B cell (primary cell): Measurements from ENCODE around the gene TENM4. TPM values are rescaled to one million over a fixed set of nuclear protein-coding genes. Genes with fewer than 3 reads are reported as not detected.

Experiments
- ATAC-seq: fragments of 200-7000 bp; cut with Tn5 transposase; one replicate; pipeline ENCODE4 v1.10.0; 2021; ENCODE audit warnings: low read depth, mild to moderate bottlenecking, moderate number of reproducible peaks, moderate library complexity
- CTCF ChIA-PET: fragments of 350-600 bp; sonication (Branson Sonifier 250); formaldehyde crosslinking; loops from one replicate; lab custom pipeline; 2021; ENCODE audit warnings: antibody characterized with exemption, inconsistent platforms; lab: Charles Lee
- POLR2A ChIA-PET: fragments of 350-600 bp; sonication (Branson Sonifier 250); formaldehyde crosslinking; loops from one replicate; lab custom pipeline; 2021; ENCODE audit warnings: antibody characterized with exemption; lab: Charles Lee
- DNase-seq: peaks from one replicate; pipeline ENCODE4 v3.0.0; 2013
- H2AFZ ChIP-seq: 2 replicates; pipeline ENCODE4 v1.6.1; 2012; ENCODE audit warnings: mild to moderate bottlenecking, low read depth, low read length; ENCODE audit not compliant: insufficient read depth, poor library complexity, severe bottlenecking
- H3K27ac ChIP-seq, 2 donors: 1 replicate in 1 of 2; 2 replicates in 1 of 2; pipeline ENCODE4 v1.5.1; 2012 to 2013; ENCODE audit warnings: low read length in 2 of 2, mild to moderate bottlenecking in 2 of 2, moderate library complexity in 1 of 2
- H3K27me3 ChIP-seq, 4 experiments: fragments of 200-600 bp in 1 of 4; sonication (generic) in 1 of 4; replicated peaks in 1 of 4; 1 replicate in 2 of 4; 2 replicates in 2 of 4; pipeline versions ENCODE4 v1.6.1 to v1.7.0; 2013 to 2016; ENCODE audit warnings: low read length in 3 of 4, mild to moderate bottlenecking in 2 of 4, mixed read lengths in 1 of 4, moderate library complexity in 1 of 4; ENCODE audit not compliant: insufficient read depth in 4 of 4, control insufficient read depth in 3 of 4; ENCODE audit errors: control extremely low read depth in 1 of 4
- H3K36me3 ChIP-seq, 2 experiments: replicated peaks in 1 of 2; 1 replicate in 1 of 2; 2 replicates in 1 of 2; pipeline versions ENCODE4 v1.6.1 to v1.7.1; 2013; ENCODE audit warnings: low read length in 1 of 2; ENCODE audit not compliant: insufficient read depth in 2 of 2, control insufficient read depth in 1 of 2; ENCODE audit errors: control extremely low read depth in 1 of 2, extremely low read depth in 1 of 2
- H3K4me1 ChIP-seq, 2 donors: fragments of 200-600 bp in 1 of 2; sonication (generic) in 1 of 2; 1 replicate in 1 of 2; 2 replicates in 1 of 2; pipeline versions ENCODE4 v1.5.1 to v1.6.1; 2013 to 2017; ENCODE audit warnings: low read length in 2 of 2; ENCODE audit not compliant: control insufficient read depth in 2 of 2, insufficient read depth in 2 of 2
- H3K4me2 ChIP-seq: replicated peaks from 2 replicates; pipeline ENCODE3; 2012; ENCODE audit warnings: mild to moderate bottlenecking, low read depth, low read length; ENCODE audit not compliant: poor library complexity, severe bottlenecking
- H3K4me3 ChIP-seq, 5 experiments: fragments of 200-600 bp in 1 of 5; sonication (generic) in 1 of 5; 1 replicate in 3 of 5; 2 replicates in 2 of 5; pipeline versions ENCODE4 v1.5.1 to v1.7.0; 2011 to 2016; ENCODE audit warnings: low read length in 4 of 5, mild to moderate bottlenecking in 4 of 5, low read depth in 2 of 5, control low read depth in 1 of 5, moderate library complexity in 1 of 5; ENCODE audit not compliant: insufficient read depth in 1 of 5; ENCODE audit errors: control extremely low read depth in 1 of 5, extremely low read depth in 1 of 5
- H3K79me2 ChIP-seq: fragments of 200-600 bp; sonication (generic); one replicate; pipeline ENCODE4 v1.6.0; 2016; ENCODE audit warnings: low read length; ENCODE audit not compliant: control insufficient read depth, insufficient read depth
- H3K9ac ChIP-seq: fragments of 200-600 bp; sonication (generic); 2 replicates; pipeline ENCODE4 v1.6.1; 2017; ENCODE audit warnings: mild to moderate bottlenecking, low read length, moderate library complexity
- H3K9me3 ChIP-seq, 3 donors: one replicate each; pipeline versions ENCODE4 v1.6.1 to v1.7.1; 2013; ENCODE audit warnings: low read length in 2 of 3; ENCODE audit not compliant: control insufficient read depth in 2 of 3, insufficient read depth in 1 of 3; ENCODE audit errors: control extremely low read depth in 1 of 3
- H4K20me1 ChIP-seq: 2 replicates; pipeline ENCODE4 v1.6.0; 2012; ENCODE audit warnings: mild to moderate bottlenecking, low read length; ENCODE audit not compliant: insufficient read depth, control insufficient read depth, poor library complexity, severe bottlenecking
- H3K27ac Mint-ChIP-seq: one replicate; pipeline ENCODE4 v1.8.0; 2021; ENCODE audit warnings: mixed read lengths
- H3K27me3 Mint-ChIP-seq: one replicate; pipeline ENCODE4 v1.8.0; 2021; ENCODE audit warnings: mixed read lengths
- H3K4me1 Mint-ChIP-seq: one replicate; pipeline ENCODE4 v1.8.0; 2021; ENCODE audit warnings: mixed read lengths
- H3K4me3 Mint-ChIP-seq: one replicate; pipeline ENCODE4 v1.8.0; 2021; ENCODE audit warnings: mixed read lengths
- H3K9me3 Mint-ChIP-seq: one replicate; pipeline ENCODE4 v1.8.0; 2022; ENCODE audit warnings: mixed read lengths; ENCODE audit not compliant: insufficient read depth
- CTCF ChIP-seq: fragments of 200-600 bp; IDR thresholded peaks from one replicate; pipeline ENCODE4 v1.8.0; 2022; ENCODE audit warnings: antibody characterized with exemption, mild to moderate bottlenecking
- EZH2 ChIP-seq: IDR thresholded peaks from 2 replicates; pipeline ENCODE4 v1.6.1; 2012; ENCODE audit warnings: borderline replicate concordance, low read depth, mild to moderate bottlenecking, moderate library complexity, low read length; ENCODE audit not compliant: insufficient read depth, poor library complexity, severe bottlenecking
- WGBS: methylation state at CpG from one replicate; pipeline ENCODE4 v1.1.5; 2013; ENCODE audit warnings: missing lambda C conversion rate; ENCODE audit not compliant: insufficient coverage; 5-methylcytosine and 5-hydroxymethylcytosine counted together
- intact Hi-C: fragments of 100-400 bp; cut with micrococcal nuclease; formaldehyde crosslinking; loops from one replicate; pipeline ENCODE4 v1.10.0; 2022
- polyA plus RNA-seq: library from polyadenylated mRNA; depleted of rRNA; stranded (reverse); fragments of >200 nt; gene quantifications from 2 replicates; pipeline ENCODE4 v1.2.3, GENCODE V29; 2012
- total RNA-seq, 2 donors: library from RNA; stranded (reverse); fragments of 120-200 nt in 1 of 2; gene quantifications; 1 replicate in 1 of 2; 2 replicates in 1 of 2; pipeline versions ENCODE4 v1.2.3 to v1.2.4, GENCODE V29; 2013 to 2022

Gene TENM4
- total and polyA plus RNA-seq, 2 donors (not counting 1 experiment from before 2014, with no cell fraction given): 0.09 to 5.7 TPM

- no peak overlapping the region for H3K9ac ChIP-seq
- 48% methylated on average over 3 of the region's 7 CpGs for WGBS
- no peak overlapping the region for H3K27ac ChIP-seq
- intact Hi-C loops: no loop called here
- H3K4me2 ChIP-seq: no peak overlapping the region
- H3K27me3 Mint-ChIP-seq: no peaks in the 10 kb centered on the region
- no peaks in the 10 kb centered on the region for H3K9me3 Mint-ChIP-seq
- no peaks in the 10 kb centered on the region for H3K9me3 ChIP-seq
- H3K36me3 ChIP-seq: no peaks in the 10 kb centered on the region
- ChIA-PET CTCF (no interaction called here), POLR2A (no interaction called here)
- H3K4me1 Mint-ChIP-seq: no peaks in the 10 kb centered on the region
- H3K4me3 ChIP-seq: no peak overlapping the region
- no peaks in the 10 kb centered on the region for H3K27me3 ChIP-seq
- no peak overlapping the region for H3K4me3 Mint-ChIP-seq
- TF ChIP-seq EZH2 (no peak), CTCF (no peak)
- no peak overlapping the region for H2AFZ ChIP-seq
- no peaks in the 10 kb centered on the region for H3K4me1 ChIP-seq
- ATAC-seq (no peak), DNase-seq (no peak)
- no peaks in the 10 kb centered on the region for H4K20me1 ChIP-seq
- no peak overlapping the region for H3K27ac Mint-ChIP-seq
- H3K79me2 ChIP-seq: no peaks in the 10 kb centered on the region
Observed at GRCh38 chr11:78851878-78852586, 588.8 kb downstream of the TENM4 start.

GRCh38 chr11:78850078-78850477, 590.8 kb downstream of the TENM4 start:
- Mint-ChIP-seq H3K27ac (no peak overlapping the region), H3K27me3 (peaks cover 4% of the 10 kb centered on the region), H3K4me1 (no peaks in the 10 kb centered on the region), H3K4me3 (no peak overlapping the region), H3K9me3 (no peaks in the 10 kb centered on the region)
- DNase-seq: no peak
- Histone ChIP-seq H3K4me1 (no peaks in the 10 kb centered on the region), H4K20me1 (no peaks in the 10 kb centered on the region), H3K9me3 (no peaks in the 10 kb centered on the region), H3K27ac (no peak overlapping the region), H3K4me2 (no peak overlapping the region), H3K4me3 (no peak overlapping the region), H2AFZ (no peak overlapping the region), H3K9ac (no peak overlapping the region), H3K27me3 (no peaks in the 10 kb centered on the region), H3K79me2 (no peaks in the 10 kb centered on the region), H3K36me3 (no peaks in the 10 kb centered on the region)
- intact Hi-C loops: no loop called here
- no peak for ATAC-seq
- ChIA-PET POLR2A (no interaction called here), CTCF (interaction anchor here (1.2 kb wide), 1 partner anchor 9 kb away, joined by 3 read pairs; no protein-coding TSS in a partner anchor)
- no CpG with 5 or more reads among the region's 3 CpGs for WGBS
- no peak for TF ChIP-seq EZH2
- TF ChIP-seq CTCF: no peak
